HCT116 (cell line): ENCODE measurements around the gene SH2D6. TPM values are rescaled to one million over a fixed set of nuclear protein-coding genes. Genes with fewer than 3 reads are reported as not detected.

Experiments used
- ATAC-seq: fragments of 200-7000 bp; cut with Tn5 transposase; 2 replicates; pipeline ENCODE4 v1.9.1; 2020; ENCODE audit warnings: mild to moderate bottlenecking, moderate library complexity
- BruUV-seq: library from RNA; stranded (reverse); fragments of 400-500 nt; replicated peaks from 2 replicates; lab custom pipeline; 2021; lab: Mats Ljungman, UMichigan
- CTCF ChIA-PET: fragments of 300-600 bp; sonication (Branson Sonifier 250); formaldehyde crosslinking; loops from one replicate; lab custom pipeline; 2021; ENCODE audit warnings: antibody characterized with exemption; lab: Charles Lee
- POLR2A ChIA-PET: fragments of 300-600, 350-600 bp; sonication (Branson Sonifier 250); formaldehyde crosslinking; loops from one replicate; lab custom pipeline; 2021; ENCODE audit warnings: antibody characterized with exemption; lab: Charles Lee
- RAD21 ChIA-PET, 2 experiments: fragments of 300-600 bp; sonication (Branson Sonifier 250); formaldehyde crosslinking; loops; one replicate each; lab custom pipeline; 2023; ENCODE audit warnings: low total read pairs in 2 of 2; ENCODE audit not compliant: uncharacterized antibody in 2 of 2, unreplicated experiment in 2 of 2, low non-redundant PET in 1 of 2; lab: Charles Lee
- DNase-seq: peaks from one replicate; pipeline ENCODE4 v3.0.0-alpha.2; 2010; ENCODE audit warnings: low read depth, low spot score
- H2AFZ ChIP-seq: fragments of 200-600 bp; shearing (Covaris generic), sonication (generic); 2 replicates; pipeline ENCODE4 v1.6.1; 2017; ENCODE audit warnings: low read depth, mixed run types, mixed read lengths, antibody characterized with exemption, low read length; ENCODE audit not compliant: poor library complexity, severe bottlenecking
- H3K27ac ChIP-seq: 2 replicates; pipeline ENCODE4 v1.5.1; 2012; ENCODE audit warnings: low read depth, low read length
- H3K27me3 ChIP-seq: fragments of 200-600 bp; sonication (generic); 2 replicates; pipeline ENCODE4 v1.6.1; 2016; ENCODE audit warnings: mixed run types, low read length, mixed read lengths; ENCODE audit not compliant: insufficient read depth
- H3K36me3 ChIP-seq, 2 experiments: fragments of 200-500 bp in 1 of 2; fragments of 200-600 bp in 1 of 2; sonication (Bioruptor generic) in 1 of 2; sonication (generic) in 1 of 2; 2 replicates each; pipeline versions ENCODE4 v1.5.1 to v1.6.1; 2014 to 2016; ENCODE audit warnings: low read length in 2 of 2, inconsistent platforms in 1 of 2, mixed read lengths in 1 of 2, mixed run types in 1 of 2; ENCODE audit not compliant: insufficient read depth in 2 of 2, control insufficient read depth in 1 of 2
- H3K4me1 ChIP-seq, 2 experiments: fragments of 200-600 bp in 1 of 2; sonication (generic) in 1 of 2; 2 replicates each; pipeline versions ENCODE4 v1.5.1 to v1.6.1; 2012 to 2017; ENCODE audit warnings: low read length in 2 of 2, inconsistent platforms in 1 of 2, mild to moderate bottlenecking in 1 of 2, mixed read lengths in 1 of 2, mixed run types in 1 of 2, moderate library complexity in 1 of 2; ENCODE audit not compliant: insufficient read depth in 2 of 2, control insufficient read depth in 1 of 2
- H3K4me2 ChIP-seq: fragments of 200-600 bp; sonication (generic); 2 replicates; pipeline ENCODE4 v1.6.1; 2017; ENCODE audit warnings: mixed run types, low read length, mixed read lengths
- H3K4me3 ChIP-seq, 2 experiments: fragments of 200-600 bp in 1 of 2; sonication (generic) in 1 of 2; replicated peaks in 1 of 2; 2 replicates each; pipeline ENCODE4 v1.5.1; 2011 to 2016; ENCODE audit warnings: low read length in 2 of 2, control low read depth in 1 of 2, low read depth in 1 of 2, mild to moderate bottlenecking in 1 of 2, mixed read lengths in 1 of 2, mixed run types in 1 of 2
- H3K79me2 ChIP-seq: fragments of 200-600 bp; sonication (generic); 2 replicates; pipeline ENCODE4 v1.6.1; 2017; ENCODE audit warnings: mild to moderate bottlenecking, mixed run types, low read length, moderate library complexity, mixed read lengths; ENCODE audit not compliant: insufficient read depth
- H3K9ac ChIP-seq: fragments of 200-600 bp; sonication (generic); 2 replicates; pipeline ENCODE4 v1.6.1; 2016; ENCODE audit warnings: low read length, mixed read lengths
- H3K9me2 ChIP-seq: fragments of 200-600 bp; sonication (generic), shearing (Covaris generic); 2 replicates; pipeline ENCODE4 v1.6.1; 2017; ENCODE audit warnings: mixed run types, mild to moderate bottlenecking, moderate library complexity; ENCODE audit not compliant: insufficient read depth
- H3K9me3 ChIP-seq, 2 experiments: fragments of 200-500 bp in 1 of 2; fragments of 200-600 bp in 1 of 2; sonication (Bioruptor generic) in 1 of 2; sonication (generic) in 1 of 2; 2 replicates each; pipeline ENCODE4 v1.6.1; 2014 to 2017; ENCODE audit warnings: low read length in 2 of 2, mixed read lengths in 2 of 2, inconsistent platforms in 1 of 2, low read depth in 1 of 2, mild to moderate bottlenecking in 1 of 2, mixed run types in 1 of 2, moderate library complexity in 1 of 2; ENCODE audit not compliant: control insufficient read depth in 1 of 2, insufficient read depth in 1 of 2
- H4K20me1 ChIP-seq: fragments of 200-600 bp; sonication (generic), shearing (Covaris generic); 2 replicates; pipeline ENCODE4 v1.6.1; 2017; ENCODE audit warnings: mixed run types, mild to moderate bottlenecking, moderate library complexity; ENCODE audit not compliant: insufficient read depth
- CBX3 ChIP-seq: IDR thresholded peaks from 2 replicates; pipeline ENCODE4 v1.6.1; 2012; ENCODE audit warnings: low read depth
- ELF1 ChIP-seq: IDR thresholded peaks from 2 replicates; pipeline ENCODE4 v1.6.1; 2012; ENCODE audit warnings: low read depth, borderline replicate concordance
- EZH2 ChIP-seq: fragments of 200-600 bp; sonication (generic); IDR thresholded peaks from 2 replicates; pipeline ENCODE4 v1.6.1; 2017; ENCODE audit warnings: antibody characterized with exemption, mixed run types
- EZH2phosphoT487 ChIP-seq: fragments of 200-600 bp; IDR thresholded peaks from 2 replicates; pipeline ENCODE4 v1.6.1; 2018; ENCODE audit warnings: antibody characterized with exemption, borderline replicate concordance
- FOSL1 ChIP-seq: IDR thresholded peaks from 2 replicates; pipeline ENCODE4 v1.6.1; 2012; ENCODE audit warnings: low read depth
- JUND ChIP-seq: IDR thresholded peaks from 2 replicates; pipeline ENCODE4 v1.6.1; 2012
- MAX ChIP-seq: IDR thresholded peaks from 2 replicates; pipeline ENCODE4 v1.6.1; 2012
- RAD21 ChIP-seq: IDR thresholded peaks from 2 replicates; pipeline ENCODE4 v1.6.1; 2012; ENCODE audit warnings: low read depth, mild to moderate bottlenecking
- REST ChIP-seq: IDR thresholded peaks from 2 replicates; pipeline ENCODE4 v1.6.1; 2012; ENCODE audit warnings: low read depth
- SIN3A ChIP-seq: IDR thresholded peaks from 2 replicates; pipeline ENCODE4 v1.6.1; 2012; ENCODE audit warnings: low read depth
- TCF7L2 ChIP-seq: IDR thresholded peaks from 2 replicates; pipeline ENCODE4 v1.7.0; 2011; ENCODE audit warnings: borderline replicate concordance, inconsistent platforms; ENCODE audit not compliant: insufficient read depth, insufficient read length; ENCODE audit errors: extremely low read depth
- YY1 ChIP-seq: IDR thresholded peaks from 2 replicates; pipeline ENCODE4 v1.6.1; 2011; ENCODE audit warnings: low read length, low read depth, moderate library complexity, mild to moderate bottlenecking; ENCODE audit not compliant: insufficient replicate concordance; ENCODE audit errors: extremely low read depth
- ZFX ChIP-seq: fragments of 450-650 bp; IDR thresholded peaks from 2 replicates; pipeline ENCODE4 v1.6.1; 2017
- ZNF274 ChIP-seq: fragments of 200-500 bp; sonication (Bioruptor generic); IDR thresholded peaks from 2 replicates; pipeline ENCODE4 v1.6.1; 2014; ENCODE audit warnings: mild to moderate bottlenecking, low read depth, low read length, inconsistent platforms
- intact Hi-C: fragments of 100-400 bp; cut with micrococcal nuclease; formaldehyde crosslinking; loops from 2 replicates; pipeline ENCODE4 v1.10.0; 2022
- total RNA-seq: library from RNA; stranded (reverse); gene quantifications from one replicate; pipeline ENCODE4 v1.2.1, GENCODE V29; 2021; ENCODE audit not compliant: unreplicated experiment
- TF ChIP-seq, protein P1 (sequence below): IDR thresholded peaks from 2 replicates; pipeline ENCODE4 v1.6.1; 2012
- TF ChIP-seq, protein P2 (sequence below): IDR thresholded peaks from 2 replicates; pipeline ENCODE4 v1.6.1; 2011; ENCODE audit warnings: mild to moderate bottlenecking, low read length, moderate library complexity; ENCODE audit not compliant: insufficient replicate concordance; ENCODE audit errors: extremely low read depth
- TF ChIP-seq, protein P3 (sequence below), 3 experiments: fragments of 200-600 bp in 1 of 3; sonication (generic) in 1 of 3; IDR thresholded peaks in 2 of 3; conservative IDR thresholded peaks in 1 of 3; 2 replicates each; pipeline ENCODE4 v1.5.1; 2012 to 2017; ENCODE audit warnings: low read depth in 2 of 3, low read length in 2 of 3, antibody characterized with exemption in 1 of 3, borderline replicate concordance in 1 of 3, control low read depth in 1 of 3, mild to moderate bottlenecking in 1 of 3, mixed read lengths in 1 of 3, mixed run types in 1 of 3, moderate library complexity in 1 of 3; ENCODE audit not compliant: insufficient read depth in 1 of 3

SH2D6 gene
- total RNA-seq, 1 experiment from 2014 or later: 2.7 TPM

- ChIA-PET RAD21 (no interaction called here), CTCF (no interaction called here), POLR2A (no interaction called here)
- no peaks in the 10 kb centered on the region for H3K9me3 ChIP-seq
- no peaks in the 10 kb centered on the region for H3K9me2 ChIP-seq
- no peak overlapping the region for H2AFZ ChIP-seq
- no peak overlapping the region for H3K4me2 ChIP-seq
- H4K20me1 ChIP-seq: no peaks in the 10 kb centered on the region
- no peaks in the 10 kb centered on the region for H3K27me3 ChIP-seq
- ATAC-seq: no peak
- H3K4me1 ChIP-seq: peaks cover 22 to 26% of the 10 kb centered on the region in 2 experiments
- DNase-seq: no peak
- no peak overlapping the region for H3K27ac ChIP-seq
- H3K9ac ChIP-seq: no peak overlapping the region
- TF ChIP-seq ZNF274 (no peak), YY1 (no peak), MAX (no peak), SIN3A (no peak), CBX3 (no peak), EZH2phosphoT487 (no peak), JUND (no peak), ZFX (no peak), EZH2 (no peak), FOSL1 (no peak), ELF1 (no peak), REST (no peak), RAD21 (no peak), TCF7L2 (no peak)
- TF ChIP-seq, protein P1, sequence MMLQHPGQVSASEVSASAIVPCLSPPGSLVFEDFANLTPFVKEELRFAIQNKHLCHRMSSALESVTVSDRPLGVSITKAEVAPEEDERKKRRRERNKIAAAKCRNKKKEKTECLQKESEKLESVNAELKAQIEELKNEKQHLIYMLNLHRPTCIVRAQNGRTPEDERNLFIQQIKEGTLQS: no peak
- TF ChIP-seq, protein P2, sequence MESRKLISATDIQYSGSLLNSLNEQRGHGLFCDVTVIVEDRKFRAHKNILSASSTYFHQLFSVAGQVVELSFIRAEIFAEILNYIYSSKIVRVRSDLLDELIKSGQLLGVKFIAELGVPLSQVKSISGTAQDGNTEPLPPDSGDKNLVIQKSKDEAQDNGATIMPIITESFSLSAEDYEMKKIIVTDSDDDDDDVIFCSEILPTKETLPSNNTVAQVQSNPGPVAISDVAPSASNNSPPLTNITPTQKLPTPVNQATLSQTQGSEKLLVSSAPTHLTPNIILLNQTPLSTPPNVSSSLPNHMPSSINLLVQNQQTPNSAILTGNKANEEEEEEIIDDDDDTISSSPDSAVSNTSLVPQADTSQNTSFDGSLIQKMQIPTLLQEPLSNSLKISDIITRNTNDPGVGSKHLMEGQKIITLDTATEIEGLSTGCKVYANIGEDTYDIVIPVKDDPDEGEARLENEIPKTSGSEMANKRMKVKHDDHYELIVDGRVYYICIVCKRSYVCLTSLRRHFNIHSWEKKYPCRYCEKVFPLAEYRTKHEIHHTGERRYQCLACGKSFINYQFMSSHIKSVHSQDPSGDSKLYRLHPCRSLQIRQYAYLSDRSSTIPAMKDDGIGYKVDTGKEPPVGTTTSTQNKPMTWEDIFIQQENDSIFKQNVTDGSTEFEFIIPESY: no peak
- TF ChIP-seq, protein P3, sequence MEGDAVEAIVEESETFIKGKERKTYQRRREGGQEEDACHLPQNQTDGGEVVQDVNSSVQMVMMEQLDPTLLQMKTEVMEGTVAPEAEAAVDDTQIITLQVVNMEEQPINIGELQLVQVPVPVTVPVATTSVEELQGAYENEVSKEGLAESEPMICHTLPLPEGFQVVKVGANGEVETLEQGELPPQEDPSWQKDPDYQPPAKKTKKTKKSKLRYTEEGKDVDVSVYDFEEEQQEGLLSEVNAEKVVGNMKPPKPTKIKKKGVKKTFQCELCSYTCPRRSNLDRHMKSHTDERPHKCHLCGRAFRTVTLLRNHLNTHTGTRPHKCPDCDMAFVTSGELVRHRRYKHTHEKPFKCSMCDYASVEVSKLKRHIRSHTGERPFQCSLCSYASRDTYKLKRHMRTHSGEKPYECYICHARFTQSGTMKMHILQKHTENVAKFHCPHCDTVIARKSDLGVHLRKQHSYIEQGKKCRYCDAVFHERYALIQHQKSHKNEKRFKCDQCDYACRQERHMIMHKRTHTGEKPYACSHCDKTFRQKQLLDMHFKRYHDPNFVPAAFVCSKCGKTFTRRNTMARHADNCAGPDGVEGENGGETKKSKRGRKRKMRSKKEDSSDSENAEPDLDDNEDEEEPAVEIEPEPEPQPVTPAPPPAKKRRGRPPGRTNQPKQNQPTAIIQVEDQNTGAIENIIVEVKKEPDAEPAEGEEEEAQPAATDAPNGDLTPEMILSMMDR (IDR thresholded peaks at IDR 0.05 in 2 of 3, conservative IDR thresholded peaks at IDR 0.05 in 1 of 3; ENCODE audit: borderline replicate concordance in 1 of 3, insufficient read depth in 1 of 3, low read depth in 2 of 3, low read length in 2 of 3): no peak
- TF ChIP-seq, all 23 proteins: peak for 0
- Histone ChIP-seq H3K79me2 (no peaks in the 10 kb centered on the region), H3K36me3 (no peaks in the 10 kb centered on the region), H3K4me3 (no peak overlapping the region)
- intact Hi-C loops: no loop called here
- no TSS peak for BruUV-seq
Observed at GRCh38 chr2:85452237-85452636, 33.7 kb downstream of the SH2D6 start.
